CD8-positive, alpha-beta memory T cell (primary cell): ENCODE measurements around the gene CRISPLD2. TPM values are rescaled to one million over a fixed set of nuclear protein-coding genes. Genes with fewer than 3 reads are reported as not detected.

Experiments
- CTCF ChIA-PET: fragments of 350-600 bp; sonication (Branson Sonifier 250); formaldehyde crosslinking; loops from one replicate; lab custom pipeline; 2021; ENCODE audit warnings: antibody characterized with exemption; lab: Charles Lee
- POLR2A ChIA-PET: fragments of 350-600 bp; sonication (Branson Sonifier 250); formaldehyde crosslinking; loops from one replicate; lab custom pipeline; 2021; ENCODE audit warnings: antibody characterized with exemption; lab: Charles Lee
- DNase-seq, 5 donors: peaks; one replicate each; pipeline versions ENCODE4 v3.0.0 to v3.0.0-alpha.2; 2020 to 2022; ENCODE audit warnings: mixed read lengths in 1 of 5
- H3K27ac ChIP-seq: one replicate; pipeline ENCODE4 v1.7.0; 2013; ENCODE audit warnings: low read depth, mild to moderate bottlenecking, low read length, moderate library complexity
- H3K27me3 ChIP-seq: 2 replicates; pipeline ENCODE4 v1.7.0; 2013; ENCODE audit warnings: low read length, mild to moderate bottlenecking; ENCODE audit not compliant: insufficient read depth, poor library complexity, severe bottlenecking
- H3K36me3 ChIP-seq: 2 replicates; pipeline ENCODE4 v1.7.0; 2013; ENCODE audit warnings: mild to moderate bottlenecking, low read length, moderate library complexity; ENCODE audit not compliant: insufficient read depth
- H3K4me1 ChIP-seq: 2 replicates; pipeline ENCODE4 v1.7.0; 2013; ENCODE audit warnings: mild to moderate bottlenecking, low read length, moderate library complexity; ENCODE audit not compliant: insufficient read depth
- H3K4me3 ChIP-seq: 2 replicates; pipeline ENCODE4 v1.7.0; 2013; ENCODE audit warnings: mild to moderate bottlenecking, low read length
- H3K9me3 ChIP-seq: 2 replicates; pipeline ENCODE4 v1.7.0; 2013; ENCODE audit warnings: mild to moderate bottlenecking, low read length
- H3K27ac Mint-ChIP-seq, 8 donors: one replicate each; pipeline ENCODE4 v1.8.0; 2020 to 2021; ENCODE audit warnings: mixed read lengths in 8 of 8, mild to moderate bottlenecking in 6 of 8, inconsistent platforms in 3 of 8, moderate library complexity in 3 of 8
- H3K27me3 Mint-ChIP-seq, 2 donors: one replicate each; pipeline ENCODE4 v1.8.0; 2020 to 2021; ENCODE audit warnings: mixed read lengths in 2 of 2, mild to moderate bottlenecking in 1 of 2, moderate library complexity in 1 of 2
- H3K36me3 Mint-ChIP-seq, 3 donors: one replicate each; pipeline ENCODE4 v1.8.0; 2020 to 2021; ENCODE audit warnings: mixed read lengths in 3 of 3, inconsistent platforms in 1 of 3, mild to moderate bottlenecking in 1 of 3
- H3K4me1 Mint-ChIP-seq, 3 donors: one replicate each; pipeline ENCODE4 v1.8.0; 2020 to 2021; ENCODE audit warnings: mixed read lengths in 3 of 3, inconsistent platforms in 1 of 3, mild to moderate bottlenecking in 1 of 3
- H3K4me3 Mint-ChIP-seq, 7 donors: one replicate each; pipeline ENCODE4 v1.8.0; 2020 to 2021; ENCODE audit warnings: mixed read lengths in 7 of 7, mild to moderate bottlenecking in 6 of 7, moderate library complexity in 4 of 7, inconsistent platforms in 2 of 7
- H3K9me3 Mint-ChIP-seq, 5 donors: one replicate each; pipeline ENCODE4 v1.8.0; 2020 to 2022; ENCODE audit warnings: mixed read lengths in 5 of 5, mild to moderate bottlenecking in 3 of 5, moderate library complexity in 2 of 5, inconsistent platforms in 1 of 5
- polyA plus RNA-seq: library from polyadenylated mRNA; unstranded; fragments of 300-500 nt; fragmentation: Illumina TruSeq; gene quantifications from one replicate; pipeline ENCODE4 v1.2.3, GENCODE V29; 2021
- total RNA-seq, 2 experiments: library from RNA; stranded (reverse); gene quantifications; one replicate each; pipeline ENCODE4 v1.2.3, GENCODE V29; 2021

Gene CRISPLD2
- total and polyA plus RNA-seq, 3 experiments from 2014 or later, result 0.04 to 0.05 TPM; not detected in 1

DNA sequence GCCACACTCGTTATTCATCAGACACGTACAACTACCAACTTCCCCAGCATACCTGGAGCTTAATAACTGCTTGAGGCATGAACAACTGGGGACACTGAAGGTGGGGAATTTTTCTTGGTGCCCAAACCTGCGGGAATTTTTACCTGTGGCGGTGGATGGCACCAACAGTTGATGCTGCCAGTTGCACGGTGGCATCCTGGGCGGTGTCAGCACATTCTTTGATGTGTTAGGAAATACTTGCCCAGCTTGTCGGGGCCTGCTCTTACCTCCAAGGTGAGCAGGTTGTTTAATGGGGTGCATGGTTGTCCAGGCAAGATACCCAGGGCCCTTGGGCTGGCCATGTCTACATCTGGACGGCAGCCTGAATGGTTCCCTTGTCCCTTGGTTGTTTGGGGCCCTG, 79.6 kb downstream of the CRISPLD2 start:
- H3K4me3 Mint-ChIP-seq, result no peak overlapping the region
- Histone ChIP-seq H3K27me3 (no peaks in the 10 kb centered on the region), H3K4me1 (no peaks in the 10 kb centered on the region), H3K27ac (no peak overlapping the region), H3K9me3 (no peaks in the 10 kb centered on the region), H3K4me3 (no peak overlapping the region), H3K36me3 (no peaks in the 10 kb centered on the region)
- peaks cover 0 to 2% (median 0%) of the 10 kb centered on the region in 5 donors for H3K9me3 Mint-ChIP-seq
- POLR2A ChIA-PET, result no interaction called here
- no peaks in the 10 kb centered on the region for H3K4me1 Mint-ChIP-seq
- no peaks in the 10 kb centered on the region for H3K36me3 Mint-ChIP-seq
- CTCF ChIA-PET, result no interaction called here
- peaks cover 3 to 21% of the 10 kb centered on the region in 2 donors for H3K27me3 Mint-ChIP-seq
- DNase-seq, result no peak
- no peak overlapping the region for H3K27ac Mint-ChIP-seq

DNA sequence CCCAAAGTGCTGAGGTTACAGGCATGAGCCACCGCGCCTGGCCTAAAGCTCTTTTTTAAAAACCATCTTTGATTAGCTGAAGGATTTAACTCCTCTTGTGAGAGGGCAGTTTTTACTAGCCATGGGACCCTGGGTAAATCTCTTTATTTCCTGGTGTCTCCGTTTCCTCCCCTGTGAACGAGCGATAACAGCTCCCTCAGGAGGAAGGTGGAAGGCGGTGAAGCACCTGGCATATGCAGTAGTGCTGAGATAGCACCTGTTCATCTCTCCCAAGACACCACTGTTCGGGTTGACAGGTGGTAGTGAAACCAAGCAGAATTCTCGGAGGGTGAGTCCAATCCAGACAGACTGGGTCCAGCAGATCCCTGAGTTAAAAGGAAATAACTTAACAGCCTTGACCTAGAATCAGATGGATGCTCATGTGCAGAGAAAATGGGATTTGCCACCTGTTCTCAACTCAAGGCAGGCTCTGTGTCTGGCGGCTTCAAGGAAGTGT, 86.2 kb downstream of the CRISPLD2 start:
- H3K4me3 Mint-ChIP-seq, result no peak overlapping the region
- POLR2A ChIA-PET, result no interaction called here
- H3K4me1 ChIP-seq, result no peaks in the 10 kb centered on the region

DNA sequence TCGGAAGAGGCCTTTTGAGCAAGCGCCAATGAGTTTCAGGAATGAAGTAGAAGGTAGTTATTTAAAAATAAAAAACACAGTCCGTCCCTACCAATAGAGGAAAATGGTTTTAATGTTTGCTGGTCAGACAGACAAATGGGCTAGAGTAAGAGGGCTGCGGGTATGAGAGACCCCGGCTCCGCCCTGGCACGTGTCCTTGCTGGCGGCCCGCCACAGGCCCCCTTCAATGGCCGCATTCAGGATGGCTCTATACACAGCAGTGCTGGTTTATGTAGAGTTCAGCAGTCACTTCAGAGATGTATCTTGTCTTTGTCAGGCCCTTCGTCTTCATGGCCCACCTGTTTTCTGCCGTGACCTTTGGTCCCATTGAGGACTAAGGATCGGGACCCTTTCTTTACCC, 87.3 kb downstream of the CRISPLD2 start:
- no peaks in the 10 kb centered on the region for H3K36me3 ChIP-seq
- no peak overlapping the region for H3K27ac ChIP-seq
- no peak overlapping the region for H3K4me3 Mint-ChIP-seq
- no peaks in the 10 kb centered on the region for H3K4me1 Mint-ChIP-seq
- no peaks in the 10 kb centered on the region for H3K4me1 ChIP-seq
- POLR2A ChIA-PET, result no interaction called here
- CTCF ChIA-PET, result no interaction called here
- H3K4me3 ChIP-seq, result no peak overlapping the region
- H3K9me3 Mint-ChIP-seq, result peaks cover 0 to 2% (median 0%) of the 10 kb centered on the region in 5 donors
- DNase-seq, result no peak
- no peaks in the 10 kb centered on the region for H3K9me3 ChIP-seq
- peaks cover 4 to 7% of the 10 kb centered on the region in 2 donors for H3K27me3 Mint-ChIP-seq
- no peaks in the 10 kb centered on the region for H3K36me3 Mint-ChIP-seq
- H3K27ac Mint-ChIP-seq, result peak overlapping the region in 1 of 8 donors; percentile 58
- H3K27me3 ChIP-seq, result no peaks in the 10 kb centered on the region

More for the DNA sequence above, 86.2 kb downstream of the CRISPLD2 start:
- Mint-ChIP-seq H3K27me3 (peaks cover 4 to 7% of the 10 kb centered on the region in 2 donors), H3K4me1 (no peaks in the 10 kb centered on the region), H3K27ac (peak overlapping the region in 1 of 8 donors; percentile 44), H3K9me3 (peaks cover 0 to 2% (median 0%) of the 10 kb centered on the region in 5 donors), H3K36me3 (no peaks in the 10 kb centered on the region)
- no peak for DNase-seq
- Histone ChIP-seq H3K4me3 (no peak overlapping the region), H3K36me3 (no peaks in the 10 kb centered on the region), H3K9me3 (no peaks in the 10 kb centered on the region), H3K27ac (no peak overlapping the region), H3K27me3 (no peaks in the 10 kb centered on the region)
- CTCF ChIA-PET, result no interaction called here

DNA sequence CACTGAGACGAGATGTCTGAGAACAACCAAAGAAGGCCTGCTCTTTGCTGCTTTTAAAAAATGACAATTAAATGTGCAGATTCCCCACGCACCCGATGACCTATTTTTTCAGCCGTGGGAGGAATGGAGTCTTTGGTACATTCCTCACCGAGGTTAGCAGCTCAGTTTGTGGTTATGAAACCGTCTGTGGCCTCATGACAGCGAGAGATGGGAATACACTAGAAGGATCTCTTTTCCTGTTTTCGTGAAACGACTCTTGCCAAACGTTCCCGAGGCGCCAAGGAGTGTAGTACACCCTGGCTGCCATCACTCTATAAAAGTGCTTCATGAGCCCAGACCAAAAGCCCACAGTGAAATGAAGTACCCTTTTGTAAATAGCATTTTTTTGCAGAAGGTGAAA, 87.8 kb downstream of the CRISPLD2 start:
- Mint-ChIP-seq H3K36me3 (no peaks in the 10 kb centered on the region), H3K27ac (peak overlapping the region in 1 of 8 donors; percentile 58), H3K27me3 (peaks cover 4 to 5% of the 10 kb centered on the region in 2 donors), H3K4me1 (no peaks in the 10 kb centered on the region), H3K4me3 (no peak overlapping the region), H3K9me3 (peaks cover 0 to 2% (median 0%) of the 10 kb centered on the region in 5 donors)
- no peak overlapping the region for H3K4me3 ChIP-seq
- H3K36me3 ChIP-seq, result no peaks in the 10 kb centered on the region
- no peak overlapping the region for H3K27ac ChIP-seq
- DNase-seq, result no peak
- no peaks in the 10 kb centered on the region for H3K9me3 ChIP-seq
- ChIA-PET POLR2A (no interaction called here), CTCF (no interaction called here)
- no peaks in the 10 kb centered on the region for H3K27me3 ChIP-seq
- H3K4me1 ChIP-seq, result no peaks in the 10 kb centered on the region

DNA sequence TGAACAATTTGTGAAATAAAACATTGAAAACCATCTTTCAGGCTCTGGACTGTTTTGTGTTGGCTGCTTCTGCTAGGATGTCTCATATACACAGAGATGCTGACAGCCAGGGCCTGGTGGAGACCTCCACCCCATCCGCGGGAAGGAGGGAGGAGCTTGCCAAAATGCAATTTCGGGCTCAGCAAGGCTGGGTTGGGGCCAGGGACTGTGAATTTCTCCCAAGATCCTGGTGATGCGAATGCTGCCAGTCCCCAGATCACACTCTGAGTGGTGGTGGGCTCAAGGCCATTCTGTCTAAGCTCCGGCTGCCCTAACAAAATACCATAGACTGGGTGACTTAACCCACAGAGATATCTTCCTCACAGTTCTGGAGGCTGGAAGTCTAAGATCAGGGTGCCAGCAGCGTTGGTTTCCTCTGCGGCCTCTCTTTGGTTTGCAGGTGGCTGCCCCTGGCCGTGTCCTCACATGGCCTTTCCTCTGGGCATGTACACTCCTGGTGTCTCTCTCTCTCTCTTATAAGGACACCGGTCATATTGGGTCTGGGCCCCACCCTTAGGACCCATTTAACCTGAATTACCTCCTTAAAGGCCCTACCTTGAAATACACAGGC, 89.8 kb downstream of the CRISPLD2 start:
- POLR2A ChIA-PET, result no interaction called here
- no peak overlapping the region for H3K4me3 ChIP-seq
- no peaks in the 10 kb centered on the region for H3K9me3 ChIP-seq
- H3K27ac ChIP-seq, result no peak overlapping the region
- H3K4me1 ChIP-seq, result no peaks in the 10 kb centered on the region
- peaks cover 4 to 17% of the 10 kb centered on the region in 2 donors for H3K27me3 Mint-ChIP-seq
- no peaks in the 10 kb centered on the region for H3K4me1 Mint-ChIP-seq
- peaks cover 4% of the 10 kb centered on the region for H3K27me3 ChIP-seq
- no peak overlapping the region for H3K4me3 Mint-ChIP-seq
- H3K36me3 Mint-ChIP-seq, result no peaks in the 10 kb centered on the region
- CTCF ChIA-PET, result interaction anchor here (0.8 kb wide), 1 partner anchor 35 kb away, joined by 3 read pairs; no protein-coding TSS in a partner anchor
- DNase-seq, result no peak
- H3K27ac Mint-ChIP-seq, result no peak overlapping the region
- H3K36me3 ChIP-seq, result no peaks in the 10 kb centered on the region
- H3K9me3 Mint-ChIP-seq, result no peaks in the 10 kb centered on the region

DNA sequence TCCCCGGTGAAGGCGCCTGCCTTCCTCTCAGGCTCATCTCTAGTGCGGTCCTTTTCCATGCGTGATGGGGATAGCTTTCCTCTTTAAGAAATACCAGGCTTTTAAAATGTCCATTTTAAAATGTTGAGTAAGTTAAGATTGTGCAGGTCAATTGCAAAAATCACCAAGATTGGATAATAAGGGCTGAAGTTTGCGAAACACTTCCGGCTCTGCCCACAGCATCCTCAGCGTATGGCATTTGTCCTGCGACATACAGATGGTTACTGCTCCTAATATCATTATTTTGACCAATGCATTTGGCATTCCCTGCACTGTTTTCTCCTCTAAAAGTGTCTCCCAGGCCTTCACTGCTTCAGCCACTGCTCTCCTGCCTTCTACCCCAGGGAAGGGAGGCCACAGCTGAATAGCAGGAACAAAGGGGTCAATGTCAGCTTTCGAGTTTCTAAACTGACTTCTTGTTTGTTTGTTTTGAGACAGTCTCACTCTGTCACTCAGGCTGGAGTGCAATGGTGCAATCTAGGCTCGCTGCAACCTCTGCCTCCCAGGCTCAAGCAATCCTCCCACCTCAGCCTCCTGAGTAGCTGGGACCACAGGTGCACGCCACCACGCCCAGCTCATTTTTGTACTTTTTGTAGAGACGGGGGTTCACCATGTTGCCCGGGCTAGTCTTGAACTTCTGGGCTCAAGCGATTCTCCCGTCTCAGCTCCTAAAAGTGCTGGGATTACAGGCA, 91.9 kb downstream of the CRISPLD2 start:
- Histone ChIP-seq H3K27me3 (peaks cover 4% of the 10 kb centered on the region), H3K36me3 (no peaks in the 10 kb centered on the region), H3K4me3 (no peak overlapping the region), H3K27ac (no peak overlapping the region), H3K9me3 (no peaks in the 10 kb centered on the region), H3K4me1 (no peaks in the 10 kb centered on the region)
- H3K4me1 Mint-ChIP-seq, result no peaks in the 10 kb centered on the region
- POLR2A ChIA-PET, result no interaction called here
- no peak for DNase-seq
- no peaks in the 10 kb centered on the region for H3K36me3 Mint-ChIP-seq
- H3K27me3 Mint-ChIP-seq, result peaks cover 2 to 32% of the 10 kb centered on the region in 2 donors
- H3K9me3 Mint-ChIP-seq, result no peaks in the 10 kb centered on the region
- CTCF ChIA-PET, result no interaction called here
- H3K4me3 Mint-ChIP-seq, result no peak overlapping the region
- H3K27ac Mint-ChIP-seq, result no peak overlapping the region

DNA sequence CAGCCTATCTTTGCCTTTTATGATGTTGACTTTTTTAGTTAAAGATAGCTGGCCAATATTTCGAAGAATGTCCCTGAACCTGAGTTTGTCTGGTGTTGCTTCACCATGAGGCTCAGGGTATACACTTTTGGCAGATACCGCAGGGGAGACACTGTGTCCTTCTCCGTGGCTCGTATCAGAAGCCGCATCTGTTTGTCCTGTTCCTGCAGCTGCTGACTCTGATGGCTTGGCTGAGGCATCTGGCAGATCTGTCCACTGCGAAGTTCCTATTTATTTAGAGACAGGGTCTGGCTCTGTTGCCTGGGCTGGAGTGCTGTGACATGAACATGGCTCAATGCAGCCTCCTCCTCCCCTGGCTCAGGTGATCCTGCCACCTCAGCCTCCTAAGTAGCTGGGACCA, 93.5 kb downstream of the CRISPLD2 start:
- CTCF ChIA-PET, result no interaction called here
- no peak overlapping the region for H3K27ac Mint-ChIP-seq
- no peaks in the 10 kb centered on the region for H3K9me3 Mint-ChIP-seq

DNA sequence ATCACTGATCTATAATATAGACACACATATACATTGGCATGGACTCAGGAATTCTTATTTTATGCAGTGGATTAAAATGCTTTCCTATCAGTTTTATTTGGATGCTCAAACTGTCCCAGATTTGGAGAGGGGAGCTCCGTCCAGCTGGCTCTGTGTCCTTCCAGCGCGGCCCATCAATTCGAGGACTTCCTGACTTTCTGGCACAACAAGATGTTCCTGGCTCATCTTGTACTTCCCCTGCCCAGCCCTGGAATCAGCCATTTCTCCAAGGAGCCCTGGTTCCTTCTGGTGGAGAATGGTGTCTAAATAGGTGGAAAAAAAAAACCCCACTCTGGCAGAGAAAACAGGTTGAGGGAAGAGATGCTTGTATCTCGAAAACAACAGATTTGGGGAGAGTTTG, 94.5 kb downstream of the CRISPLD2 start:
- Mint-ChIP-seq H3K36me3 (no peaks in the 10 kb centered on the region), H3K4me3 (no peak overlapping the region), H3K27me3 (peaks cover 6 to 46% of the 10 kb centered on the region in 2 donors), H3K4me1 (no peaks in the 10 kb centered on the region), H3K9me3 (no peaks in the 10 kb centered on the region), H3K27ac (no peak overlapping the region)
- Histone ChIP-seq H3K27ac (no peak overlapping the region), H3K9me3 (no peaks in the 10 kb centered on the region), H3K27me3 (peaks cover 4% of the 10 kb centered on the region), H3K4me1 (no peaks in the 10 kb centered on the region), H3K4me3 (no peak overlapping the region), H3K36me3 (no peaks in the 10 kb centered on the region)
- CTCF ChIA-PET, result no interaction called here
- no peak for DNase-seq
- POLR2A ChIA-PET, result no interaction called here

More for the DNA sequence above, 93.5 kb downstream of the CRISPLD2 start:
- Mint-ChIP-seq H3K27me3 (peaks cover 6 to 37% of the 10 kb centered on the region in 2 donors), H3K4me3 (no peak overlapping the region), H3K4me1 (no peaks in the 10 kb centered on the region), H3K36me3 (no peaks in the 10 kb centered on the region)
- no peak overlapping the region for H3K4me3 ChIP-seq
- peaks cover 4% of the 10 kb centered on the region for H3K27me3 ChIP-seq
- no peaks in the 10 kb centered on the region for H3K36me3 ChIP-seq
- no peaks in the 10 kb centered on the region for H3K4me1 ChIP-seq
- no peaks in the 10 kb centered on the region for H3K9me3 ChIP-seq
- no peak for DNase-seq
- H3K27ac ChIP-seq, result no peak overlapping the region
- POLR2A ChIA-PET, result no interaction called here
